NT2/D1 (cell line): ENCODE results near the gene REV1.

Experiments
- DNase-seq: peaks from one replicate; pipeline ENCODE4 v3.0.0-alpha.2; 2011; ENCODE audit warnings: low read depth, low spot score
- H3K27me3 ChIP-seq: 2 replicates; pipeline ENCODE4 v1.6.0; 2011; ENCODE audit warnings: mild to moderate bottlenecking; ENCODE audit not compliant: insufficient read length, insufficient read depth
- H3K36me3 ChIP-seq: 2 replicates; pipeline ENCODE4 v1.6.1; 2011; ENCODE audit warnings: mild to moderate bottlenecking, low read length, mixed read lengths; ENCODE audit not compliant: insufficient read depth, insufficient read length
- H3K4me1 ChIP-seq: 2 replicates; pipeline ENCODE4 v1.5.1; 2011; ENCODE audit not compliant: insufficient read depth, insufficient read length
- H3K4me3 ChIP-seq: 2 replicates; pipeline ENCODE4 v1.5.1; 2011; ENCODE audit warnings: low read depth; ENCODE audit not compliant: insufficient read length
- H3K9ac ChIP-seq: 2 replicates; pipeline ENCODE4 v1.6.0; 2011; ENCODE audit warnings: low read depth; ENCODE audit not compliant: insufficient read length
- H3K9me3 ChIP-seq: 2 replicates; pipeline ENCODE4 v1.5.1; 2011; ENCODE audit warnings: mild to moderate bottlenecking, low read length; ENCODE audit not compliant: insufficient read depth
- SUZ12 ChIP-seq: IDR thresholded peaks from 2 replicates; pipeline ENCODE4 v1.6.1; 2011; ENCODE audit not compliant: insufficient read length, insufficient read depth; ENCODE audit errors: extremely low read depth
- YY1 ChIP-seq: IDR thresholded peaks from 2 replicates; pipeline ENCODE4 v1.6.1; 2011; ENCODE audit not compliant: insufficient read length, insufficient read depth
- ZNF274 ChIP-seq: IDR thresholded peaks from 2 replicates; pipeline ENCODE4 v1.6.1; 2011; ENCODE audit warnings: mild to moderate bottlenecking, low read depth, low read length

Gene REV1

GRCh38 chr2:99403084-99403483, 86.7 kb downstream of the REV1 start:
- H3K4me1 ChIP-seq: peaks cover 8% of the 10 kb centered on the region
- peaks cover 84% of the 10 kb centered on the region for H3K36me3 ChIP-seq
- H3K4me3 ChIP-seq: no peak overlapping the region
- no peak for DNase-seq
- no peaks in the 10 kb centered on the region for H3K27me3 ChIP-seq
- no peaks in the 10 kb centered on the region for H3K9me3 ChIP-seq
- H3K9ac ChIP-seq: no peak overlapping the region
- TF ChIP-seq SUZ12: no peak
- TF ChIP-seq ZNF274: no peak
- no peak for TF ChIP-seq YY1

GRCh38 chr2:99401841-99402240, 88.0 kb downstream of the REV1 start:
- no peaks in the 10 kb centered on the region for H3K9me3 ChIP-seq
- TF ChIP-seq YY1 (no peak), ZNF274 (no peak)
- peaks cover 90% of the 10 kb centered on the region for H3K36me3 ChIP-seq
- H3K9ac ChIP-seq: no peak overlapping the region
- H3K27me3 ChIP-seq: no peaks in the 10 kb centered on the region
- H3K4me1 ChIP-seq: peaks cover 8% of the 10 kb centered on the region
- no peak overlapping the region for H3K4me3 ChIP-seq
- DNase-seq: no peak

- H3K9ac ChIP-seq: no peak overlapping the region
- no peak for TF ChIP-seq YY1
- no peak for TF ChIP-seq ZNF274
- TF ChIP-seq SUZ12: no peak
- peaks cover 94% of the 10 kb centered on the region for H3K36me3 ChIP-seq
- no peaks in the 10 kb centered on the region for H3K27me3 ChIP-seq
- H3K9me3 ChIP-seq: no peaks in the 10 kb centered on the region
- no peak overlapping the region for H3K4me3 ChIP-seq
- peaks cover 8% of the 10 kb centered on the region for H3K4me1 ChIP-seq
- DNase-seq: no peak
Observed at GRCh38 chr2:99399795-99400194, 90.0 kb downstream of the REV1 start.

- Histone ChIP-seq H3K27me3 (no peaks in the 10 kb centered on the region), H3K9me3 (no peaks in the 10 kb centered on the region), H3K4me3 (no peak overlapping the region), H3K4me1 (peaks cover 2% of the 10 kb centered on the region), H3K36me3 (peaks cover 94% of the 10 kb centered on the region), H3K9ac (no peak overlapping the region)
- TF ChIP-seq SUZ12 (no peak), YY1 (no peak), ZNF274 (no peak)
- DNase-seq: no peak
Observed at GRCh38 chr2:99399063-99399462, 90.8 kb downstream of the REV1 start.

- Histone ChIP-seq H3K36me3 (peaks cover 94% of the 10 kb centered on the region), H3K4me3 (no peak overlapping the region), H3K9ac (no peak overlapping the region), H3K27me3 (no peaks in the 10 kb centered on the region), H3K9me3 (no peaks in the 10 kb centered on the region), H3K4me1 (no peaks in the 10 kb centered on the region)
- TF ChIP-seq YY1 (no peak), ZNF274 (no peak), SUZ12 (no peak)
- DNase-seq: no peak
Observed at GRCh38 chr2:99398303-99398702, 91.5 kb downstream of the REV1 start.

- Histone ChIP-seq H3K4me1 (no peaks in the 10 kb centered on the region), H3K4me3 (no peak overlapping the region), H3K9me3 (no peaks in the 10 kb centered on the region), H3K27me3 (no peaks in the 10 kb centered on the region), H3K9ac (no peak overlapping the region), H3K36me3 (peaks cover 94% of the 10 kb centered on the region)
- DNase-seq: no peak
- TF ChIP-seq ZNF274 (no peak), SUZ12 (no peak), YY1 (no peak)
Observed at GRCh38 chr2:99397266-99397920, 92.4 kb downstream of the REV1 start.

- Histone ChIP-seq H3K4me3 (no peak overlapping the region), H3K36me3 (peaks cover 100% of the 10 kb centered on the region), H3K9me3 (no peaks in the 10 kb centered on the region), H3K9ac (no peak overlapping the region), H3K4me1 (no peaks in the 10 kb centered on the region), H3K27me3 (no peaks in the 10 kb centered on the region)
- TF ChIP-seq ZNF274: no peak
- TF ChIP-seq YY1: no peak
- no peak for TF ChIP-seq SUZ12
- DNase-seq: no peak
Observed at GRCh38 chr2:99395589-99396130, 94.2 kb downstream of the REV1 start.
